Natural killer cell (primary cell): Measurements from ENCODE around the gene MAP1LC3C. TPM values are rescaled to one million over a fixed set of nuclear protein-coding genes. Genes with fewer than 3 reads are reported as not detected.

Experiments
- ATAC-seq, 3 donors: fragments of 150-1000 bp in 2 of 3; fragments of 200-7000 bp in 1 of 3; cut with Tn5 transposase; 1 replicate in 1 of 3; 2 replicates in 2 of 3; pipeline ENCODE4 v1.10.0; 2021; ENCODE audit warnings: mild to moderate bottlenecking in 2 of 3, moderate library complexity in 2 of 3
- DNase-seq, 2 donors: peaks; one replicate each; pipeline versions ENCODE4 v3.0.0 to v3.0.0-alpha.2; 2013 to 2021; ENCODE audit warnings: mixed read lengths in 1 of 2
- H3K27ac ChIP-seq: one replicate; pipeline ENCODE4 v1.5.1; 2013; ENCODE audit warnings: mild to moderate bottlenecking, low read length
- H3K27me3 ChIP-seq: one replicate; pipeline ENCODE4 v1.6.1; 2013; ENCODE audit warnings: low read length; ENCODE audit not compliant: control insufficient read depth, insufficient read depth
- H3K36me3 ChIP-seq: one replicate; pipeline ENCODE4 v1.6.1; 2013; ENCODE audit warnings: low read length; ENCODE audit not compliant: control insufficient read depth, insufficient read depth
- H3K4me1 ChIP-seq: one replicate; pipeline ENCODE4 v1.6.1; 2013; ENCODE audit warnings: low read length; ENCODE audit not compliant: control insufficient read depth, insufficient read depth
- H3K4me3 ChIP-seq: one replicate; pipeline ENCODE4 v1.5.1; 2013; ENCODE audit warnings: low read length
- H3K9me3 ChIP-seq: one replicate; pipeline ENCODE4 v1.6.1; 2013; ENCODE audit warnings: low read length; ENCODE audit not compliant: control insufficient read depth, insufficient read depth
- H3K27ac Mint-ChIP-seq, 2 donors: one replicate each; pipeline ENCODE4 v1.8.0; 2022; ENCODE audit warnings: mild to moderate bottlenecking in 2 of 2, mixed read lengths in 2 of 2, moderate library complexity in 1 of 2
- H3K27me3 Mint-ChIP-seq, 2 donors: one replicate each; pipeline ENCODE4 v1.8.0; 2022; ENCODE audit warnings: low read depth in 2 of 2, mixed read lengths in 2 of 2
- H3K36me3 Mint-ChIP-seq: one replicate; pipeline ENCODE4 v1.8.0; 2022; ENCODE audit warnings: mixed read lengths
- H3K4me1 Mint-ChIP-seq, 2 donors: one replicate each; pipeline ENCODE4 v1.8.0; 2022; ENCODE audit warnings: mixed read lengths in 2 of 2
- H3K4me3 Mint-ChIP-seq: one replicate; pipeline ENCODE4 v1.8.0; 2022; ENCODE audit warnings: mild to moderate bottlenecking, moderate library complexity, mixed read lengths
- H3K9me3 Mint-ChIP-seq, 2 donors: one replicate each; pipeline ENCODE4 v1.8.0; 2022; ENCODE audit warnings: mixed read lengths in 2 of 2
- WGBS: methylation state at CpG from one replicate; pipeline ENCODE4 v1.1.7; 2013; ENCODE audit warnings: missing lambda C conversion rate; ENCODE audit not compliant: insufficient coverage; 5-methylcytosine and 5-hydroxymethylcytosine counted together
- intact Hi-C: fragments of 100-400 bp; cut with micrococcal nuclease; formaldehyde crosslinking; loops from one replicate; pipeline ENCODE4 v1.14.2; 2022
- total RNA-seq, 4 donors: library from RNA; stranded (reverse); fragments of 120-200 nt in 1 of 4; gene quantifications; one replicate each; pipeline versions ENCODE4 v1.2.3 to v1.2.4, GENCODE V29; 2013 to 2022
- TF ChIP-seq, protein P1 (sequence below): fragments of 200-600 bp; IDR thresholded peaks from one replicate; pipeline ENCODE4 v1.8.0; 2022; ENCODE audit warnings: antibody characterized with exemption

Gene MAP1LC3C
- total RNA-seq, 3 donors from 2014 or later (not counting 1 experiment from before 2014, with no cell fraction given) = not detected

DNA sequence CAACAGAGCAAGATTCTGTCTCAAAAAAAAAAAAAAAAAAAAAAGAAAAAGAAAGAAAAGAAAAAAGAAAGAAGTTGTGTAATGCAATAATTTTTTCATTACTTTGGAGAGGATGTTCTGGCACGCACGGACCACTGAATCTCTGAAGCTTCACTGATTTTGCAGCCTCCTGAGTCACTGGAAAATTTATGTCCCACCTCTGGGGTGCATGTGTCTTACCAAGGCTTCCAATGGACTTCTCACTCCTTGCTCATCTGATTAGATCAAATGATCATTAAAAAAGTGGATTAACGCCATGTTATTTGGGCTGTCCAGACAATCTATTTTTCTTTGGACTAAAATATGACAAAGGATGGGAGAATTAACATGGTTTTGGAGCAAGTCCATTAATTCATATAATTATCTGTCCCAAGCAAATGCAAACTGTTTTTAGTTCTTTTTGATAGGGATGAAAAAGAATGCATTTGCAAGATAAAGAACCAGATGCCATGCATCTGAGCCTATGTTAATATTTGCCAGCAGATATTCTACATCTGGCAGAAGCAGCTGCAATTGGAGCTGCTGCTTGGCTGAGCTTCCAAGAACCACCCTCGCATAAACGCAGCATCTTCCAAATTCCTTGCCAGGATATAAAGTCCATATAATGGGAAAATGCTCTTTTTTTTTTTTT lies 10.1 kb upstream of the MAP1LC3C start:
- Histone ChIP-seq H3K36me3 (no peaks in the 10 kb centered on the region), H3K9me3 (no peaks in the 10 kb centered on the region), H3K27me3 (no peaks in the 10 kb centered on the region), H3K27ac (no peak overlapping the region), H3K4me1 (no peaks in the 10 kb centered on the region), H3K4me3 (no peak overlapping the region)
- Mint-ChIP-seq H3K27ac (no peak overlapping the region), H3K27me3 (peaks cover 0 to 8% of the 10 kb centered on the region in 2 donors), H3K9me3 (no peaks in the 10 kb centered on the region), H3K4me3 (no peak overlapping the region), H3K36me3 (no peaks in the 10 kb centered on the region), H3K4me1 (no peaks in the 10 kb centered on the region)
- ATAC-seq = no peak
- TF ChIP-seq, protein P1, sequence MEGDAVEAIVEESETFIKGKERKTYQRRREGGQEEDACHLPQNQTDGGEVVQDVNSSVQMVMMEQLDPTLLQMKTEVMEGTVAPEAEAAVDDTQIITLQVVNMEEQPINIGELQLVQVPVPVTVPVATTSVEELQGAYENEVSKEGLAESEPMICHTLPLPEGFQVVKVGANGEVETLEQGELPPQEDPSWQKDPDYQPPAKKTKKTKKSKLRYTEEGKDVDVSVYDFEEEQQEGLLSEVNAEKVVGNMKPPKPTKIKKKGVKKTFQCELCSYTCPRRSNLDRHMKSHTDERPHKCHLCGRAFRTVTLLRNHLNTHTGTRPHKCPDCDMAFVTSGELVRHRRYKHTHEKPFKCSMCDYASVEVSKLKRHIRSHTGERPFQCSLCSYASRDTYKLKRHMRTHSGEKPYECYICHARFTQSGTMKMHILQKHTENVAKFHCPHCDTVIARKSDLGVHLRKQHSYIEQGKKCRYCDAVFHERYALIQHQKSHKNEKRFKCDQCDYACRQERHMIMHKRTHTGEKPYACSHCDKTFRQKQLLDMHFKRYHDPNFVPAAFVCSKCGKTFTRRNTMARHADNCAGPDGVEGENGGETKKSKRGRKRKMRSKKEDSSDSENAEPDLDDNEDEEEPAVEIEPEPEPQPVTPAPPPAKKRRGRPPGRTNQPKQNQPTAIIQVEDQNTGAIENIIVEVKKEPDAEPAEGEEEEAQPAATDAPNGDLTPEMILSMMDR = no peak
- no peak for DNase-seq
- intact Hi-C loops = no loop called here
- WGBS = 90% methylated on average over 4 of the region's 5 CpGs

DNA sequence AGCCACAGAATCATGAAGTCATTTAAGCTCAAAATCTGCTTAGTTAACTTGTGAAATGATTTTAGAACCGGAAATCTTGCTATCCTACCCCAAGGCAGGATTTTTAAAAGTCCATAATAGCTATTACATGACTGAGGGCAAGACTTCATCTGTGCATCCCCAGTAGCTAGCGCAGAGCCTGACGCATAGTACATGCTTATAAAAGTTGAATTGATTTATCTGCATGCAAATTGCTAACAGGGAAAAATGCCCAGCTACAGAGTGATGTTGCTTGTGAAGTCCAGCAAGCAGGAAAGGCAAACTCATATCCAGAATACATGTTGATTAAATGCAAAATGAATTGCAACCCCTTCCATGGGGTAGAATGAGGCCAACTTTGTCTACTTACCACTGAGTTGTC lies 8.1 kb upstream of the MAP1LC3C start:
- ATAC-seq (no peak), DNase-seq (no peak)
- Mint-ChIP-seq H3K4me1 (no peaks in the 10 kb centered on the region), H3K36me3 (no peaks in the 10 kb centered on the region), H3K27me3 (peaks cover 0 to 8% of the 10 kb centered on the region in 2 donors), H3K9me3 (no peaks in the 10 kb centered on the region), H3K4me3 (no peak overlapping the region), H3K27ac (no peak overlapping the region)
- Histone ChIP-seq H3K4me3 (no peak overlapping the region), H3K9me3 (no peaks in the 10 kb centered on the region), H3K36me3 (no peaks in the 10 kb centered on the region), H3K27me3 (no peaks in the 10 kb centered on the region), H3K4me1 (no peaks in the 10 kb centered on the region), H3K27ac (no peak overlapping the region)
- WGBS = 86% methylated on average over 3 of the region's 3 CpGs
- TF ChIP-seq, protein P1 = no peak
- intact Hi-C loops = no loop called here

DNA sequence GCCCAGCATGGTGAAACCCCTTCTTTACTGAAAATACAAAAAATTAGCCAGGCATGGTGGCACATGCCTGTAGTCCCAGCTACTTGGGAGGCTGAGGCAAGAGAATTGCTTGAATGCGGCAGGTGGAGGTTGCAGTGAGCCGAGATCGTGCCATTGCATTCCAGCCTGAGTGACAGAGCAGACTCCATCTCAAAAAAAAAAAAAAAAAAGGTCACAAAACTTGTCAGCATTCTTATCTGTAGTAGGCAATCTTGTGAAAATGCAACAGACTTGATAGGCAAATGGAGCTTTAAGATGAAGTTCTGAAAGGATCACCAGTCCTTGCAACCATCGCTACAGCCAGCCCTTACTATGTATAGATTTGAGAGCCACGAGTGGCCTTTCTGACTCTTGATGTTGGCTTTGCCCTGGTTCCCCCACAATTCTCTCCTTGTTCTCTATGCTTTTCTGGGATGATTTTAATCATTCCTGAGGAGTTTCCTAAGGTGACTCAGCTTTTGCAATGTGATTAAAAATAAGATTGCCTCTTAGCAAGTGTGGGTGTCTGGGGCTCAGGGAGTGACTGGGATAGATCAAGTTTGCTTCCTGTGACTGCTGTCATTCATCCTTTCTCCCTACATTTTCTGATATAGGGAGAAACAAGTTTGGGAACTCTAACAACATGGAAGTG lies 7.1 kb upstream of the MAP1LC3C start:
- no peaks in the 10 kb centered on the region for H3K9me3 Mint-ChIP-seq
- intact Hi-C loops = no loop called here
- DNase-seq = no peak
- Histone ChIP-seq H3K4me1 (no peaks in the 10 kb centered on the region), H3K9me3 (no peaks in the 10 kb centered on the region), H3K36me3 (no peaks in the 10 kb centered on the region), H3K27ac (no peak overlapping the region), H3K4me3 (no peak overlapping the region), H3K27me3 (no peaks in the 10 kb centered on the region)
- H3K36me3 Mint-ChIP-seq = no peaks in the 10 kb centered on the region
- WGBS = 87% methylated on average over 5 of the region's 5 CpGs
- no peak overlapping the region for H3K4me3 Mint-ChIP-seq
- no peaks in the 10 kb centered on the region for H3K4me1 Mint-ChIP-seq
- TF ChIP-seq, protein P1 = no peak
- no peak overlapping the region for H3K27ac Mint-ChIP-seq
- ATAC-seq = no peak
- peaks cover 0 to 6% of the 10 kb centered on the region in 2 donors for H3K27me3 Mint-ChIP-seq
